GM18870 (cell line): ENCODE data around the gene ADA.

Experiments used
- ATAC-seq: cut with Tn5 transposase; IDR thresholded peaks from one replicate; pipeline ENCODE4 v1.9.1; 2021; ENCODE audit warnings: moderate library complexity; ENCODE audit not compliant: unreplicated experiment

The ADA gene

DNA sequence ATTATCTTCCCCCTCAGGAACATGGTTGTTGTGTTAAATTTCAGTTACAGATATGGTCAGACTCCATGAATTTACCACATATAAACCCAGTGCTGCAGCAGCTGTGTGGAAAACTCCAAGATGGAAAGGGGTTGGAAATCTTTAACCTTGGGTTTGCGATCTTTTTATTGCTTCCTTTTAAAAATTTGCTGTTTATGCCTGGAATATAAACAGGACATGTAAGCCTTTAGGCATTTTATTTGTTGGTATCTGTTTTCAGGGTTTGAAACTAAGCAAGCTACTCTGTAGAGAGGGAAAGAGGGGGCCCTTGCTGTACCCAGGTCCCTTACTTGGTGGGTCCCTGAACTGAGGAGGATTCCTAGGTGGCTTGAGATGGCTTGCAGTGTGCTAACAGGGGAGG lies 68.3 kb downstream of the ADA start:
- ATAC-seq: no peak

DNA sequence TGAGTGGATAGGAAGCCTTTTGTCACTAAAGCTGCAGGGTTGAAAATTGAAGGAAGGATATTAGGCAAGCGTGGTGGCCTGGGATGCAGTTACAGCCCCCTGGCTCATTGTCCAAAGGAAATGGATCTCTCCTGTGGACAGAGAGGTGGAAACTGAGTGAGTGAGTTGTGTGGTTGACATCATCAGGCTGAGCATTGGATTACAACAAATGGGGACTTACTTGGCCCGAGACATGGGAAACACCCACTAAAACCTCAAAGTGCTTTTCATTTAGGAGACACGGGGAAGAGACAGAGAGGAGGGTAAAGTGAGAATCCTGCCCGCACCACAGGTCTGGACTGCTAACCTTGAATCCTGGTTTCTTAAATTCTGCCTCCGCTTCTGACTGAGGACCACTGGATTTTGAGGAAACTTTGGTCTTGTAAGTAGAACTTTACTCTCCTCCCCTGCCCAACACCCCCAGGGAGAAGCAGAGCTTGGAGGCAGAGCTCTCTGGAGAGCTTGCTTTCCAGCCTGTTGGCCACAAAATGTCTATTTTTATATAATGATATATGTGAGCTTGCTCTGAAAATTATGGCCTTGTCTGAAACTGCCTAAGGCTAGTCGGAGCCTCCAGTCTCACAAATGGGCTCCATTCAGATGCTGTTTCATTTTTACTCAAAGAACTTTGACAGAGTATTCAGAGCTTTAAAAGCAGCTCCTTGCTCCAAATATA lies 69.0 kb downstream of the ADA start, which contains the start of gene PKIG:
TSS of gene PKIG (plus strand) at position 269 of the 715 bp plus-strand sequence. CDS start 31,978 bp downstream, outside the sequence.
- ATAC-seq: no peak

DNA sequence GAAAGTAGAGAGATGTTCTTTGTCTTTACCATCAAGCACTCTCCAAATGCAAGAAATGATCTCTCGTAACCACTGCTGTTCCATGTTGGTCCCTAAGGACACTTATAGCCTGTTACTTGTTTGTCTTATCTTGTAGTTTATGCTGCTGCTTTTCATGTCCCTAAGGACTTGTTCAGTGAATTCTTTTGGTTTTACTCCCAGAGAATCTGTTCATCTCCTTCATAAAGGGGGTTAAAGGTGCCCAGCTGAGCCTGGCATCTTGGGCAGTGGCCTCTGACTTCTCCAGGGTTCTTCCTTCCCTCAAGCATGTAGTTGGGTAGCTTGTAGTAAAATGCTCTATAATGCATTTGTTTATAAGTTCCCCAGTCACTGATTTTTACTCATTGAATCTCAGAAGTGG lies 70.0 kb downstream of the ADA start:
- no peak for ATAC-seq

DNA sequence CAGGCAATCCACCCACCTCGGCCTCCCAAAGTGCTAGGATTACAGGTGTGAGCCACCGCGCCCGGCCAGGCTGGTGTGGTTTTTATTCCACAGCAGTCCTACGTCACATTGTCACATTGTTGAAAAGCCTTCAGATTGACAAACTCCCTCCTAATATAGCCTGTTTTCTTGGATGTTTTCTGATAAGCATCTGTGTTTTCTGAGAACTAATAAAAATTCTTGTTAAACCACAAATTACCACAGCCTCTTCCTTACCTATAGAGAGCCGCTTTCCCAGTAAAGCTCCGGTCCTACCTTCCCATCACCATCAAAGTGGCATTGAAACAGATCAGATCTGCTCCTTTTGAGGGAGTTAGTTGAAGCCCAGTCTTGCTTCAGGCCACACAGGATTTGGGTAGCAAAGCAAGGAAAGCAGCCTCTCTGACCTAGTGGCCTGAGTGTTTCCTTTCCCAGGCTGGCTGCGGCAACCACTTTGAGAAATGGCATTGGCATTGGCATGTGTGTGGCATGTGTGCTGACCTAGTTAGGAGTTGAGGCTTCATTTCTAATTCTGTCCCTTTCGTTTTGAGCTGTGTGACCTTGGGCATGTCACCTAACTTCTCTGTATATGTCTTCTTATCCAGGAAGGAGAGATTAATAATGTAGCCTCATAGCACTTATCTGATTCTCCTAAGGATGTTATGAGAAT lies 70.8 kb downstream of the ADA start:
- ATAC-seq: no peak

DNA sequence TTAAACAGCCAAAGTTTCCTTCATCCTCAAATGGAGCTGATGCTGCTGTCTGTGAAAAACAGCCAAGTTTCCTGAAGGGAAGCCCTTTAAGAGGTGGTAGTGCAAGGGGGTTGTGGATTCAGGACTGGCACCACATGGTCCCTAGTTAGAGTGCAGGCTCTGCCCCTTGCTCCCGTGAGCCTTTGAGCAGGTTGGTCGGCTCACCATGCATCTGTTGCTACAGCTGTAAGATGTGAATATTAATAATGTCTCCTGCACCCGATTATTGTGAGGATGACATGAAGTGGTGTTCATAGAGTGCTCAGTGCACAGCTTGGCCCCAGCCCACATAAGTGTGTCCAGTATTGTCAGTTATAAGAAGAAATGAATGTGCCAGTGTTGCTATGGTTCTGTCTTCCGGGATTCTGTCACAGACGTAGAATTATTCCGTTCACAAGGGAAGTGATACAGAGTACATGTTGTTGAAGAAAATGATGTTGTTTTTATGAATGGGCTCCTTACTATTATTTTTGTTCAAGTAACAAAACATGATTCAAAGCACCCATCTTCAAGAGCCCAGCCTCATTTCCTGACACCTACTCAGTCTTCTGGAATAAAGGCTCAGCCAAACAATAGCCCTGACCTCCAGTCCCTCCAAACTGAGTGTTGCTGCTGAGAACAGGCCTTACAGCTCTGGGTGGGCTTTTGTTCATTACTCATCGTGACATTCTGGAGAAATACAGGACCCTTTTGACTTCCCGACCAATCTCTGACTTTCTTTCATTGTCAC lies 72.0 kb downstream of the ADA start:
- ATAC-seq: no peak

DNA sequence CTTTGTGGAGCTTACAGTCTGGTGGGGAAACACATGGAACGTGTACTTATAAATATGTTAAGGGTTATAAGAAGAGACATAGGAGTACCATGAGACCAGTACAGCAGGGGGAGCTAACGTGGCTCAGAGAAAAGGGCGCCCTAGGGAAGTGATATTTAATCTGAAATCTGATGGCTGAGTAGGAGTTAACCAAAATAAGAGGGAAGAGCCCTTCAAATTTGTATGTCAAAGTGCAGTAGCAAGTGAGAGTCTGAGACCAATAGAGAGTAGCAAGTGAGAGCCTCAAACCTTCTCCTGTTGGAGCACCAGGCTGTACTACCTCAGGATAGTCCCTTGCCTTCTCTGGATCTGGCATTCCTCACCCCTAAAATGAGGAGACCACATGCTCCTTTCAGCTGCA lies 75.2 kb downstream of the ADA start:
- no peak for ATAC-seq

DNA sequence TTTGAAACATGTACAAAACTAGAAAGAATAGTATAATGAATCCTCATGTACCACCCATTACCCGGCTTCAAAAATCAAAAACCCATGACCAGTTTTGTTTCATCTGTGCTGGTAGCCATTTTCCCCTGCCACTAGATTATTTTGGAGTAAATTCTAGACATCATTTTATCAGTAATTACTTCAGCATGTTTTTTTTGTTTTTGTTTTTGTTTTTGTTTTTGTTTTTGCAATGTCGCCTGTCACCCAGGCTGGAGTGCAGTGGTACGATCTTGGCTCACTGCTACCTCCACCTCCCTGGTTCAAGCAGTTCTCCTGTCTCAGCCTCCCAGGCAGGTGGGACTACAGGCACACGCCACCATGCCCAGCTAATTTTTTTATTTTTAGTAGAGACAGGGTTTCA lies 77.1 kb downstream of the ADA start:
- no peak for ATAC-seq

DNA sequence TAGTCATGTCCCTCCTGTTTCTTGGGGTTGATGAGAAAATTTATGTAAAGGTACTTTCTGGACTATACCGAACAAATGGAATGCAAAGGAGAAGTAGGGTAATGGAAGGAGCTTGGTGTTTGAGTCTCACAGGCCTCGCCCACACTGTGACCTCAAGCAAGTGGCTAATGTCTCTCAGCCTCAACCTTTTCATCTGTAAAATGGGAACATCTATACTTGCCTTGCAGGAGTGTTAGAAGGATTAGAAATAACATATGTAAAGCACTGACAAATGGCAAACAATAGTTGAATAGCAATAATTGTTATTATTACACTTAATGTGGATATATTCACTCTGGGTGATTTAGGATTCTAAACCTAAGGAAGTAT lies 78.0 kb downstream of the ADA start:
- ATAC-seq: no peak

DNA sequence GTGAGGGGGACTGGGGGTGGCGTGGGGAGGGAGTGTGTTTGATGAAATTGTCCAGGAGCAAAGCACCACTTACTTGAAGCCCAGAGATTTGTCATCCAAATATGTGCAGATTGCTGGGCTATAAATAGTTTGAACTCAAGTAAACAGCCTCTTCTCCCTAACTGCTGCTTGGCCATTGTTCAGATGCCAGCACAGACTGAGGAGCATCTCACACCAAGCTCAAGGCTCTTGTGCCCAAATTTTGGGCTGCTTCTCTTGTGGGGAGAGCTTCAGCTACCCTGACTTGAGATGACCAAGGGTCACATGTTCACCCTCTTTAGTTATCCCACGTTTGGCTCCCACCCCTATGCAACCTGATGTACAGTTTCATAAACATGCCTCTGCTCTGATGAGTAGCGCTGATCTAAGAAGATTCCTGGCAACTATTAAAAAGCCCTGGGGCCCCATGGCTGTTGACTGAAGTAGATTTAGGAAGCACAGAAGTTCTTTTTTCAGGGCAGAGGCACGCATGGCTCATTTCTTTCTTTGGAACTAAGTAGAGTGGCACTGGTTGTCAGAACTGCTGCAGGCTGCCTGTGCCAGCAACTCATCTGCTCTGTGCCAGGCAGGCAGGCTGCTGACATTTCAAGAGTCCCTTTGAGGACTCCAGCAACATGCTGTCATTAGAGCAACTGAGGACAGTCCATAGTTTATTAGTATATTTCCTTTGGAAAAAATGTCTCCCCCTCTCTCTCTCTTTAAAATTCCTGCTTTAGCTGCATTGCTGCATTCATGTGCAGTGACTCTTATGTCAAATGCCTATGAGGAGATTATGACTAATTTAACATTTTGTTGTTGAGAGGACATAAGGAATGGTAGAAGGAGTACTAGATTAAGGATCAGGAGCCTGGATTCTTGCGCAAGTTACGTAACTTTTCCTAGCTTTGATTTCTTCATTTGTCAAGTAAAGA lies 78.7 kb downstream of the ADA start:
- no peak for ATAC-seq

DNA sequence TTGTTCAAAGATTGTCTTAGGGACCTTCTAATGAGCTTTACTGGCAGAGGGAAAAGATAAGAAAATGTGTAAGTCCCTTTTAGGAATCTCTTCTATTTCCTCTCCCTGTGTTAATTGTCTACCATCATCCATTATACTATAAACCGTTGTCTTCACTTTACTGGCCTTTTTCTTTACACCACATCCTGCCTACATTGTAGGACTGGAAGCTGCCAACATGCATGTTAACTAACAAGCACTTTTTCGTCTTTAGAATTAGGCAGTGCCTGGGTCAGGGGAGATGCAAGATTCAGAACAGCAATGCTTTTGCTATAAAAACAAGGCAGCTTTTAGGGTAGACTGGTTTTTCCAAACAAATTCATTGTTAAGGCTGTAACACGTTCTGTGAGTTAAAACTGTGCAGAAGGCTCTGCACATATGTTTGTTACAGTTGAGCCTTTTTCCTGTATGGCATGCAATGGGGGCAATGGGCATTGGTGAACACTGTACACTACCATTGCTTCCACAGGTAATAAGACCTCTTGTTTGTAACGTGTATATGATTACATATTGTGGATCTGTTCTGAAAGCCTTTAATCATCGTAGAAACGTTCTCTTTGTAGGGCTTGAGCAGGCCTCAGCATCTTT lies 80.0 kb downstream of the ADA start:
- ATAC-seq: no peak

DNA sequence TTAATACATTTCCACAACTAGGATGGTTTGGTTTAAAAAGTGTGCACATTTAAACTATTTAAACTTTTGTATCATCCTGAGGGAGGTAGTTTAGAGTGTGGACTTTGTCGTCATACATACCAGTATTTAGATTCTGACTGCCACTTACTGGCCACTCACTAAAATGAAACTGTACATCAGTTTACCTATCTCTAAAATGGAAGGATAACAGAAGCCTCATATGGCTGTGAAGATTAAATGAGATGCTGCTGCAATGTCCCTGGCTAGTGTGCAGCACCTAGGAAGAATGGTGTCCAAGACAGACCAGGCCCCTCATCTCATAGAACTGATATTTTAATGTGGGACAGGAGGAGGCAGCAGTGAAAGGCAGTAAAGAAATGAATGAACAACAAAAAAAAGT lies 81.1 kb downstream of the ADA start:
- no peak for ATAC-seq
